H1 (cell line): ENCODE data around the gene ATP2B3. TPM values are rescaled to one million over a fixed set of nuclear protein-coding genes. Genes with fewer than 3 reads are reported as not detected.

ENCODE experiments used
- CTCF ChIA-PET: fragments of 300-600 bp; sonication (Branson Sonifier 250); formaldehyde crosslinking; loops from one replicate; lab custom pipeline; 2021; ENCODE audit not compliant: partially characterized antibody; lab: Charles Lee
- POLR2A ChIA-PET: fragments of 300-600 bp; sonication (Branson Sonifier 250); formaldehyde crosslinking; loops from one replicate; lab custom pipeline; 2021; ENCODE audit warnings: inconsistent platforms; ENCODE audit not compliant: partially characterized antibody; lab: Charles Lee
- DNase-seq, 2 experiments: peaks; one replicate each; pipeline versions ENCODE4 v3.0.0 to v3.0.0-alpha.2; 2010 to 2022; ENCODE audit warnings: low spot score in 2 of 2, low read depth in 1 of 2, mixed read lengths in 1 of 2
- FAIRE-seq: peaks from 2 replicates; lab custom pipeline; 2011; peaks lifted over from hg19 to GRCh38; lab: Jason Lieb, UNC
- H2AFZ ChIP-seq: 2 replicates; pipeline ENCODE4 v1.8.1; 2012; ENCODE audit warnings: low read length, inconsistent platforms
- H2AK5ac ChIP-seq: 2 replicates; pipeline ENCODE4 v1.6.1; 2013; ENCODE audit warnings: low read depth, low read length
- H2BK120ac ChIP-seq: replicated peaks from 2 replicates; pipeline ENCODE3; 2013; ENCODE audit warnings: low read depth, low read length, inconsistent platforms
- H2BK12ac ChIP-seq: 2 replicates; pipeline ENCODE4 v1.6.1; 2013; ENCODE audit warnings: low read depth, low read length
- H2BK15ac ChIP-seq: 2 replicates; pipeline ENCODE4 v1.6.1; 2013; ENCODE audit warnings: low read length
- H2BK20ac ChIP-seq: 2 replicates; pipeline ENCODE4 v1.6.1; 2013; ENCODE audit warnings: low read length
- H2BK5ac ChIP-seq: 2 replicates; pipeline ENCODE4 v1.6.1; 2013; ENCODE audit warnings: low read depth, low read length
- H3K14ac ChIP-seq: 2 replicates; pipeline ENCODE4 v1.6.1; 2013; ENCODE audit warnings: inconsistent platforms; ENCODE audit not compliant: insufficient read length
- H3K18ac ChIP-seq: 2 replicates; pipeline ENCODE4 v1.6.1; 2013; ENCODE audit warnings: low read length; ENCODE audit errors: extremely low read depth
- H3K23ac ChIP-seq: 2 replicates; pipeline ENCODE4 v1.6.1; 2013; ENCODE audit warnings: inconsistent platforms; ENCODE audit not compliant: insufficient read length
- H3K23me2 ChIP-seq: 2 replicates; pipeline ENCODE4 v1.6.1; 2013; ENCODE audit warnings: low read depth, low read length
- H3K27ac ChIP-seq: 2 replicates; pipeline ENCODE4 v1.6.1; 2011; ENCODE audit warnings: low read depth, low read length, inconsistent platforms
- H3K27me3 ChIP-seq, 4 experiments: replicated peaks in 1 of 4; 1 replicate in 1 of 4; 2 replicates in 3 of 4; pipeline versions ENCODE4 v1.6.1 to v1.8.1; 2011 to 2013; ENCODE audit warnings: low read length in 3 of 4, mild to moderate bottlenecking in 3 of 4, inconsistent platforms in 2 of 4, mixed read lengths in 2 of 4, moderate library complexity in 1 of 4; ENCODE audit not compliant: control insufficient read depth in 3 of 4, insufficient read depth in 3 of 4; ENCODE audit errors: extremely low read depth in 1 of 4
- H3K36me3 ChIP-seq, 4 experiments: 2 replicates each; pipeline versions ENCODE4 v1.6.1 to v1.8.1; 2011 to 2013; ENCODE audit warnings: mild to moderate bottlenecking in 4 of 4, low read length in 3 of 4, moderate library complexity in 2 of 4, control low read depth in 1 of 4, inconsistent platforms in 1 of 4; ENCODE audit not compliant: insufficient read depth in 4 of 4, control insufficient read depth in 2 of 4
- H3K4ac ChIP-seq: replicated peaks from 2 replicates; pipeline ENCODE3; 2013; ENCODE audit warnings: low read length, low read depth, mixed read lengths, inconsistent platforms; ENCODE audit not compliant: insufficient read length
- H3K4me1 ChIP-seq, 4 experiments: replicated peaks in 1 of 4; 1 replicate in 1 of 4; 2 replicates in 3 of 4; pipeline versions ENCODE4 v1.6.1 to v1.8.1; 2011 to 2013; ENCODE audit warnings: low read length in 3 of 4, inconsistent platforms in 2 of 4, mixed read lengths in 1 of 4; ENCODE audit not compliant: insufficient read depth in 4 of 4, control insufficient read depth in 3 of 4
- H3K4me2 ChIP-seq, 2 experiments: 2 replicates each; pipeline versions ENCODE4 v1.6.1 to v1.8.1; 2011 to 2013; ENCODE audit warnings: low read depth in 2 of 2, low read length in 2 of 2, control low read depth in 1 of 2, inconsistent platforms in 1 of 2, mild to moderate bottlenecking in 1 of 2; ENCODE audit not compliant: insufficient read depth in 1 of 2
- H3K4me3 ChIP-seq, 4 experiments: fragments of 200-600, 300-600 bp in 1 of 4; sonication (generic), shearing (Covaris generic), sonication (Bioruptor Twin) in 1 of 4; 2 replicates each; pipeline versions ENCODE4 v1.5.1 to v1.8.1; 2011 to 2016; ENCODE audit warnings: low read length in 4 of 4, low read depth in 3 of 4, control low read depth in 2 of 4, inconsistent platforms in 2 of 4, mild to moderate bottlenecking in 2 of 4, mixed read lengths in 1 of 4, moderate library complexity in 1 of 4; ENCODE audit not compliant: insufficient read depth in 2 of 4; ENCODE audit errors: extremely low read depth in 1 of 4
- H3K56ac ChIP-seq: replicated peaks from 2 replicates; pipeline ENCODE3; 2013; ENCODE audit warnings: low read depth, mild to moderate bottlenecking, mixed read lengths, low read length, inconsistent platforms; ENCODE audit not compliant: insufficient read length
- H3K79me1 ChIP-seq: 2 replicates; pipeline ENCODE4 v1.6.1; 2013; ENCODE audit warnings: low read depth, low read length, control low read depth
- H3K79me2 ChIP-seq, 2 experiments: 2 replicates each; pipeline versions ENCODE4 v1.6.1 to v1.8.1; 2012 to 2013; ENCODE audit warnings: low read length in 2 of 2, mild to moderate bottlenecking in 2 of 2, inconsistent platforms in 1 of 2; ENCODE audit not compliant: insufficient read depth in 2 of 2, control insufficient read depth in 1 of 2
- H3K9ac ChIP-seq, 4 experiments: replicated peaks in 1 of 4; 1 replicate in 1 of 4; 2 replicates in 3 of 4; pipeline versions ENCODE4 v1.6.1 to v1.8.1; 2011 to 2013; ENCODE audit warnings: low read depth in 3 of 4, low read length in 3 of 4, control low read depth in 2 of 4, mild to moderate bottlenecking in 2 of 4, moderate library complexity in 2 of 4, inconsistent platforms in 1 of 4; ENCODE audit errors: extremely low read depth in 1 of 4
- H3K9me3 ChIP-seq, 2 experiments: 2 replicates each; pipeline versions ENCODE4 v1.6.1 to v1.8.1; 2012 to 2013; ENCODE audit warnings: mild to moderate bottlenecking in 2 of 2, moderate library complexity in 2 of 2, control low read depth in 1 of 2, inconsistent platforms in 1 of 2, low read depth in 1 of 2, low read length in 1 of 2, mixed read lengths in 1 of 2; ENCODE audit not compliant: insufficient read depth in 2 of 2
- H4K20me1 ChIP-seq, 2 experiments: replicated peaks in 1 of 2; 2 replicates each; pipeline versions ENCODE3 to v1.8.1; 2011 to 2013; ENCODE audit warnings: inconsistent platforms in 2 of 2, low read length in 2 of 2, mild to moderate bottlenecking in 1 of 2; ENCODE audit not compliant: insufficient read depth in 2 of 2, control insufficient read depth in 1 of 2
- H4K5ac ChIP-seq: 2 replicates; pipeline ENCODE4 v1.6.1; 2013; ENCODE audit warnings: low read length, low read depth, mixed read lengths, inconsistent platforms; ENCODE audit not compliant: insufficient read length
- H4K8ac ChIP-seq: 2 replicates; pipeline ENCODE4 v1.8.0; 2013; ENCODE audit warnings: mild to moderate bottlenecking, moderate library complexity, low read length, inconsistent platforms; ENCODE audit not compliant: insufficient read depth; ENCODE audit errors: extremely low read depth
- H4K91ac ChIP-seq: replicated peaks from 2 replicates; pipeline ENCODE3; 2013; ENCODE audit warnings: low read length, mixed read lengths, inconsistent platforms; ENCODE audit not compliant: insufficient read length
- WGBS, 2 experiments: shearing (Covaris generic) in 1 of 2; methylation state at CpG; one replicate each; pipeline versions ENCODE4 v1.1.6 to v1.1.7; 2013 to 2015; ENCODE audit warnings: low lambda C conversion rate in 2 of 2, mixed read lengths in 2 of 2, inconsistent platforms in 1 of 2, low coverage in 1 of 2, missing lambda C conversion rate in 1 of 2; ENCODE audit not compliant: insufficient replicate concordance in 2 of 2, insufficient coverage in 1 of 2, insufficient read length in 1 of 2; ENCODE audit errors: extremely low coverage in 1 of 2, missing lambda C conversion rate in 1 of 2; 5-methylcytosine and 5-hydroxymethylcytosine counted together
- polyA plus RNA-seq, 7 experiments: library from polyadenylated mRNA; depleted of rRNA in 3 of 7; stranded (reverse) in 5 of 7; unstranded in 2 of 7; fragments of >200 nt in 5 of 7; fragments of 200-250 nt in 2 of 7; gene quantifications; 1 replicate in 5 of 7; 2 replicates in 1 of 7; 4 replicates in 1 of 7; pipeline versions ENCODE4 v1.2.1 to v1.2.3, GENCODE V29; 2011 to 2013; ENCODE audit warnings: missing spikeins in 2 of 7, mixed read lengths in 2 of 7
- total RNA-seq: library from RNA; stranded (reverse); fragmentation: NEBNext Ultra II Directional; extraction: Animal tissue kit (Norgen Biotek cat#: 25700); gene quantifications from 2 replicates; pipeline ENCODE4 v1.2.1, GENCODE V29; 2021

ATP2B3 gene
- total and polyA plus RNA-seq, 2 of the 8 experiments (the other 6 are each of a cell fraction or from before 2014, with no cell fraction given) = 0.14 to 0.19 TPM

DNA sequence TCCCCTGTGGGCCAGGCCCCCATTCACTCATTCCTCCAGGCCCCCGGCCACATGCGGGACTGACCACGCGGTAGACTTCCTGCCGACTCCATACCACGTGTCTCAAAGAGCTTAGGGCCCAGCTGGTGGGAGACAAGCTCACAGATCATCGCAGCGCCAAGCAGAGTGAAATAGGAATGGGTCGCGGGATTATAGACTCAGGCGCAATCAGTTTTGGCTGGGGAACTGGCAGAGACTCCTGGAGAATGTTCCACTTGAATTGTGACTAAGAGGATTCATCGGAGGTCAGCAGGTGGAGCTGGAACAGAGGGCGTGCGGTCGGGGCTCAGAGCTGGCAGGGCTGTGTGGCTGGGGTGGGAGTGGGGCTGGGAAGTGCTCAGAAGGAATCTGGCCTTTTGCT lies 15.6 kb downstream of the ATP2B3 start:
- Histone ChIP-seq H4K20me1 (no peaks in the 10 kb centered on the region), H3K4me1 (peaks cover 0 to 2% (median 0%) of the 10 kb centered on the region in 4 experiments; a peak in 2 of 7 replicates), H3K27me3 (no peaks in the 10 kb centered on the region), H3K18ac (no peak overlapping the region), H3K14ac (no peak overlapping the region), H3K36me3 (no peaks in the 10 kb centered on the region), H3K23me2 (no peaks in the 10 kb centered on the region), H3K4me3 (no peak overlapping the region), H2BK5ac (no peak overlapping the region), H2BK20ac (no peak overlapping the region), H4K8ac (no peak overlapping the region), H2BK120ac (no peak overlapping the region), H3K27ac (no peak overlapping the region), H2BK12ac (no peak overlapping the region), H3K4me2 (no peak overlapping the region), H3K9me3 (no peaks in the 10 kb centered on the region), H3K23ac (no peak overlapping the region), H3K4ac (no peak overlapping the region), H4K91ac (no peak overlapping the region), H2AFZ (no peak overlapping the region), H3K79me2 (no peaks in the 10 kb centered on the region), H2AK5ac (no peak overlapping the region), H3K9ac (no peak overlapping the region), H2BK15ac (no peak overlapping the region), H4K5ac (no peak overlapping the region), H3K56ac (no peak overlapping the region), H3K79me1 (no peaks in the 10 kb centered on the region)
- no peak for FAIRE-seq
- no peak for DNase-seq
- WGBS, 2 experiments = 100% methylated on average over 5 of the region's 15 CpGs; no CpG with 5 or more reads in 1 of the 2 experiments
- CTCF ChIA-PET = interaction anchor here (0.8 to 1.8 kb wide), 5 partner anchors 17 to 107 kb away, joined by 3 to 5 read pairs (median 3); no protein-coding TSS in a partner anchor
- POLR2A ChIA-PET = no interaction called here
